GM23338 (cell line): Measurements from ENCODE around the gene PLPPR2. TPM values are rescaled to one million over a fixed set of nuclear protein-coding genes. Genes with fewer than 3 reads are reported as not detected.
"Not testable (repeated sequence)": the region's sequence is repeated elsewhere in the genome, so short reads cannot be mapped to it uniquely, and the experiment has no call there.

Experiments
- ATAC-seq: fragments of 200-7000 bp; cut with Tn5 transposase; 3 replicates; pipeline ENCODE4 v1.9.1; 2020
- DNase-seq: peaks from one replicate; pipeline ENCODE4 v3.0.0-alpha.2; 2015; ENCODE audit warnings: low spot score
- H2AFZ ChIP-seq: fragments of 200-600 bp; sonication (generic); 2 replicates; pipeline ENCODE4 v1.8.0; 2016; ENCODE audit warnings: antibody characterized with exemption, mild to moderate bottlenecking, moderate library complexity
- H3F3A ChIP-seq: fragments of 200-600 bp; sonication (generic); replicated peaks from 2 replicates; pipeline ENCODE4 v1.8.0; 2017; ENCODE audit warnings: antibody characterized with exemption, mixed run types, low read depth
- H3K27ac ChIP-seq: fragments of 200-600 bp; sonication (generic); 2 replicates; pipeline ENCODE4 v1.6.1; 2016; ENCODE audit warnings: low read depth
- H3K27me3 ChIP-seq: fragments of 200-600 bp; sonication (generic); 2 replicates; pipeline ENCODE4 v1.8.0; 2016; ENCODE audit warnings: mild to moderate bottlenecking, mixed run types, moderate library complexity; ENCODE audit not compliant: insufficient read depth
- H3K36me3 ChIP-seq: fragments of 200-600 bp; sonication (generic); 2 replicates; pipeline ENCODE4 v1.8.0; 2016; ENCODE audit warnings: mild to moderate bottlenecking; ENCODE audit not compliant: insufficient read depth
- H3K4me1 ChIP-seq: fragments of 200-600 bp; sonication (generic); 2 replicates; pipeline ENCODE4 v1.8.0; 2016; ENCODE audit warnings: mild to moderate bottlenecking, moderate library complexity; ENCODE audit not compliant: insufficient read depth
- H3K4me2 ChIP-seq: fragments of 200-600 bp; sonication (generic); 2 replicates; pipeline ENCODE4 v1.7.1; 2017; ENCODE audit warnings: mixed run types
- H3K4me3 ChIP-seq: fragments of 200-600 bp; sonication (generic); 2 replicates; pipeline ENCODE4 v1.6.1; 2016; ENCODE audit warnings: mixed run types
- H3K79me2 ChIP-seq: fragments of 200-600 bp; sonication (generic); replicated peaks from 2 replicates; pipeline ENCODE4 v1.8.0; 2017; ENCODE audit warnings: mild to moderate bottlenecking; ENCODE audit not compliant: insufficient read depth
- H3K9me2 ChIP-seq: fragments of 200-600 bp; sonication (generic); 2 replicates; pipeline ENCODE4 v1.8.0; 2017; ENCODE audit not compliant: insufficient read depth
- H4K20me1 ChIP-seq: fragments of 200-600 bp; sonication (generic); replicated peaks from 2 replicates; pipeline ENCODE4 v1.8.0; 2017; ENCODE audit warnings: mild to moderate bottlenecking; ENCODE audit not compliant: insufficient read depth
- H3K27ac Mint-ChIP-seq: 2 replicates; pipeline ENCODE4 v1.8.0; 2020; ENCODE audit warnings: inconsistent platforms, mild to moderate bottlenecking, moderate library complexity, mixed read lengths
- H3K27me3 Mint-ChIP-seq: 3 replicates; pipeline ENCODE4 v1.8.0; 2022; ENCODE audit warnings: low read depth, mild to moderate bottlenecking, moderate library complexity, mixed read lengths, inconsistent platforms; ENCODE audit not compliant: insufficient read depth, poor library complexity
- H3K36me3 Mint-ChIP-seq: 3 replicates; pipeline ENCODE4 v1.8.0; 2021; ENCODE audit warnings: low read depth, mild to moderate bottlenecking, inconsistent platforms, moderate library complexity, mixed read lengths
- H3K4me1 Mint-ChIP-seq: 3 replicates; pipeline ENCODE4 v1.8.0; 2020; ENCODE audit warnings: mild to moderate bottlenecking, inconsistent platforms, mixed read lengths
- H3K4me3 Mint-ChIP-seq: 3 replicates; pipeline ENCODE4 v1.8.0; 2021; ENCODE audit warnings: moderate library complexity, mild to moderate bottlenecking, inconsistent platforms, mixed read lengths
- H3K9me3 Mint-ChIP-seq: 3 replicates; pipeline ENCODE4 v1.8.0; 2020; ENCODE audit warnings: moderate library complexity, mild to moderate bottlenecking, inconsistent platforms, mixed read lengths
- POLR2AphosphoS5 ChIP-seq: IDR thresholded peaks from 2 replicates; pipeline ENCODE4 v1.6.1; 2016; ENCODE audit warnings: antibody characterized with exemption, low read depth
- ZNF331 ChIP-seq: fragments of 250-450 bp; sonication (Bioruptor Pico); IDR thresholded peaks from 2 replicates; pipeline ENCODE4 v1.5.0; 2020; ENCODE audit warnings: low read depth, mild to moderate bottlenecking, moderate library complexity
- polyA plus RNA-seq: library from polyadenylated mRNA; unstranded; fragments of >200 nt; fragmentation: Nextera tagmentation; extraction: Ambion mirVana; gene quantifications from 2 replicates; pipeline ENCODE4 v1.2.1, GENCODE V29; 2016
- total RNA-seq: library from RNA; depleted of rRNA; stranded (reverse); fragments of >200 nt; shearing (Covaris generic); gene quantifications from 2 replicates; pipeline ENCODE4 v1.2.3, GENCODE V29; 2014
- TF ChIP-seq, protein P1 (sequence below): IDR thresholded peaks from one replicate; pipeline ENCODE4 v1.6.1; 2018; ENCODE audit warnings: antibody characterized with exemption; ENCODE audit not compliant: unreplicated experiment
- TF ChIP-seq, protein P2 (sequence below), 2 experiments: fragments of 200-600 bp in 1 of 2; sonication (generic) in 1 of 2; conservative IDR thresholded peaks; 2 replicates each; pipeline versions ENCODE4 v1.5.1 to v1.6.1; 2016 to 2017; ENCODE audit warnings: antibody characterized with exemption in 2 of 2, low read depth in 2 of 2, mild to moderate bottlenecking in 2 of 2, moderate library complexity in 1 of 2

PLPPR2 gene
- total and polyA plus RNA-seq, 2 experiments from 2014 or later: 9.0 to 12.0 TPM

DNA sequence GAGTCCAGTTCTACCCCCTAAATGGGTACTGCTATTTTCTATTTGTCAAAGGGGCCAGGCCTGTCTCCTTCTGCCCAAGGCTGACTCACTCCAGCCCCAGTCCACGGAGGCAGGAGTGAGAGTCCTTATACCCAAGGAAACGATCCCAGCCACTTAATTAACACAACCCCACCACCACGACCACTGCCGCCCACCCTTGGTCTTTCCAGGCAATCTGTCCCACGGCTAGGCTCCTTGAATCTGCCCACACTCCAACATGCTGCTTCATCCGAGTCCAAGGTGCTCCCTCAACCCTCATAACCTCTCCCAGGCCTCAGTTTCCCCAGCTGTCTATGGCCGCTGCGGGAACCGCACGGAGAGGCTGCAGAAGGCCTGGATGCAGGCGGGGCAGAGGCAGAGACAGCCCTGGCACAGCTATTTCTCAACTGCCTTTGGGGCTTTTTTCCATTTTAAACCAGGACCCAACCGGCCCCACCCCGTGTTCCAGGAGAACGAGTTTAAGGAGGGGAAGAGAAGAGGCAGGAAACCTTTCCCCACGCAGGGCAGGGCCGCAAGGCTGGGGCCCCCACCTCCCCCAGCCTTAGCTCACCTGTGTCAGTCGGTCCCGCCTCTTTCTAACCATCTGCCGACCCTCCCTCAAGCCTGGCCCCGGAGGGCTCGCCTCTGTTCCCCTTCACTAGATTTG, 16.5 kb upstream of the PLPPR2 start (continued):
- TF ChIP-seq, protein P1, sequence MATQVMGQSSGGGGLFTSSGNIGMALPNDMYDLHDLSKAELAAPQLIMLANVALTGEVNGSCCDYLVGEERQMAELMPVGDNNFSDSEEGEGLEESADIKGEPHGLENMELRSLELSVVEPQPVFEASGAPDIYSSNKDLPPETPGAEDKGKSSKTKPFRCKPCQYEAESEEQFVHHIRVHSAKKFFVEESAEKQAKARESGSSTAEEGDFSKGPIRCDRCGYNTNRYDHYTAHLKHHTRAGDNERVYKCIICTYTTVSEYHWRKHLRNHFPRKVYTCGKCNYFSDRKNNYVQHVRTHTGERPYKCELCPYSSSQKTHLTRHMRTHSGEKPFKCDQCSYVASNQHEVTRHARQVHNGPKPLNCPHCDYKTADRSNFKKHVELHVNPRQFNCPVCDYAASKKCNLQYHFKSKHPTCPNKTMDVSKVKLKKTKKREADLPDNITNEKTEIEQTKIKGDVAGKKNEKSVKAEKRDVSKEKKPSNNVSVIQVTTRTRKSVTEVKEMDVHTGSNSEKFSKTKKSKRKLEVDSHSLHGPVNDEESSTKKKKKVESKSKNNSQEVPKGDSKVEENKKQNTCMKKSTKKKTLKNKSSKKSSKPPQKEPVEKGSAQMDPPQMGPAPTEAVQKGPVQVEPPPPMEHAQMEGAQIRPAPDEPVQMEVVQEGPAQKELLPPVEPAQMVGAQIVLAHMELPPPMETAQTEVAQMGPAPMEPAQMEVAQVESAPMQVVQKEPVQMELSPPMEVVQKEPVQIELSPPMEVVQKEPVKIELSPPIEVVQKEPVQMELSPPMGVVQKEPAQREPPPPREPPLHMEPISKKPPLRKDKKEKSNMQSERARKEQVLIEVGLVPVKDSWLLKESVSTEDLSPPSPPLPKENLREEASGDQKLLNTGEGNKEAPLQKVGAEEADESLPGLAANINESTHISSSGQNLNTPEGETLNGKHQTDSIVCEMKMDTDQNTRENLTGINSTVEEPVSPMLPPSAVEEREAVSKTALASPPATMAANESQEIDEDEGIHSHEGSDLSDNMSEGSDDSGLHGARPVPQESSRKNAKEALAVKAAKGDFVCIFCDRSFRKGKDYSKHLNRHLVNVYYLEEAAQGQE: no peak

DNA sequence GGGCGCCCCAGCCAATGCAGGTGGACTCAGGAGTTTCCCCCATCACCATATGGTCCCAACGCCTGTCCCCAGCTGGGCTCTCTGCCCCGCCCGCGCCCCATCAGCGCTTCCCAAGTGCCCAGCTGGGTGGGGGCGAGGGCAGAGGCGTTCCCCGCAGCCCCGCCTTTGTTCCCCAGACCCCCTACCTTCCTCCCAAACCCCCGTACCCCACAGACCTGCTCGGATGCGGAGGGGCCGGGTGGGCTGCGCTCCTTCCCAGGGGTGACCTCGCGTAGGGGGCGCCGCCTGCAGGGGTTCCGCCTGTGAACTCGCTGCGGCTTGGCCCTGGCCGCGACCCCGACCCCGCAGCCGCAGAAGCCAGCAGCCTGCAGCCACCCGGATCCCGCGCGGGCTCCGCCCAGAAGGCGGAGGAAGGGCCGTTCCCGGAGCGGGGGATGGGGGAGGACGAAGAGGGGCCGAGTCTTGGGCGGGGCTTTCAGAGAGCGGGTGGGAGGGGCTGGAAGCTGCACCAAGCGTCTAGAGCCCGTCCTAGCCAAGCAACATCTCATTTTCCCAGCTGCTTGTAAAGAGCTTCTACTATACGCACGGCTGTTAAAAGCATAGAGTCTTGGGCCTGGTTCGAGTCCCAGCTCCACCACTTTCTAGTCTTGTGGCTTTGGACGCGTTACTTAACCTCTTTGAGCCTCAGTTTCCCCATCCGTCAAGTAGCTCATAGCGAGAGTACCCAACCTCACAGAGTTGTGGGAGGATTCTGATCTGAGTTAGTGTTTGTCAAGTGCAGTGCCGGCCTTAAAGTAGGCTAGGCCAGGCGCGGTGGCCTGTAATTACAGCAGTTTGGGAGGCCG, 15.8 kb upstream of the PLPPR2 start, which contains the start of gene RAB3D:
RAB3D (minus strand) TSS at position 404 of the 845 bp plus-strand sequence. CDS start 2,258 bp downstream, outside the sequence.
- H2AFZ ChIP-seq: peak within 1 kb of the TSS; percentile 99
- H3K9me3 Mint-ChIP-seq: no peaks in the 10 kb centered on the region

DNA sequence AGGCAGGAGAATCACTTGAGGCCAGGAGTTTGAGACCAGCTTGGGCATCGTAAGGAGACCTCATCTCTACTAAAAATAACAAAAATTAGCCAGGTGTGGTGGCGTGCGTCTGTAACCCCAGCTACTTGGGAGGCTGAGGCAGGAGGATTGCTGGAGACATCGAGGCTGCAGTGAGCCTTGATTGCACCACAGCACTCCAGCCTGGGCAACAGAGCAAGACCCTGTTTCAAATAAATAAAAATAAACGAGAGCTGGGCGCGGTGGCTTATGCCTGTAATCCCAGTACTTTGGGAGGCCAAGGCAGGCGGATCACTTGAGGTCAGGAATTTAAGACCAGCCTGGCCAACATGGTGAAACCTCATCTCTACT, 15.1 kb upstream of the PLPPR2 start:
- Histone ChIP-seq H2AFZ (peak overlapping the region; percentile 99), H3K4me2 (peak overlapping the region; percentile 57; the same call in 1 of the 2 replicates), H3K27ac (peak overlapping the region; percentile 39; the same call in 1 of the 2 replicates), H3K4me3 (peak overlapping the region; percentile 87; the same call in 1 of the 2 replicates)
- not testable (repeated sequence) for H3K27me3 ChIP-seq, H3K9me2 ChIP-seq, ATAC-seq, H3K79me2 ChIP-seq, H3F3A ChIP-seq, H4K20me1 ChIP-seq, H3K27ac Mint-ChIP-seq, H3K4me1 Mint-ChIP-seq, DNase-seq, H3K4me1 ChIP-seq, H3K9me3 Mint-ChIP-seq, H3K36me3 ChIP-seq
- peak overlapping the region; percentile 86 for H3K4me3 Mint-ChIP-seq
- H3K36me3 Mint-ChIP-seq: peaks cover 25% of the 10 kb centered on the region
- H3K27me3 Mint-ChIP-seq: peaks cover 21% of the 10 kb centered on the region

More for the DNA sequence above, 15.8 kb upstream of the PLPPR2 start, which contains the start of gene RAB3D:
- no peak within 1 kb of the TSS for H3K27ac Mint-ChIP-seq
- peak within 1 kb of the TSS; percentile 86 for H3K4me3 Mint-ChIP-seq
- no peaks in the 10 kb centered on the region for H3K9me2 ChIP-seq
- 0 out of 2 replicates have a peak, but pooled peaks cover 3% of the 10 kb centered on the region for H3F3A ChIP-seq
- peaks cover 18% of the 10 kb centered on the region for H3K27me3 Mint-ChIP-seq
- H3K4me3 ChIP-seq: peak within 1 kb of the TSS; percentile 87
- H3K27me3 ChIP-seq: no peaks in the 10 kb centered on the region
- H3K27ac ChIP-seq: peak within 1 kb of the TSS; percentile 39; the same call in 1 of the 2 replicates
- ATAC-seq: peak; percentile 96
- no peaks in the 10 kb centered on the region for H3K36me3 ChIP-seq
- peak; percentile 86 for TF ChIP-seq POLR2AphosphoS5
- TF ChIP-seq, protein P1: no peak
- no peak for TF ChIP-seq ZNF331 (CRISPR knock-in tag)
- TF ChIP-seq, protein P2, sequence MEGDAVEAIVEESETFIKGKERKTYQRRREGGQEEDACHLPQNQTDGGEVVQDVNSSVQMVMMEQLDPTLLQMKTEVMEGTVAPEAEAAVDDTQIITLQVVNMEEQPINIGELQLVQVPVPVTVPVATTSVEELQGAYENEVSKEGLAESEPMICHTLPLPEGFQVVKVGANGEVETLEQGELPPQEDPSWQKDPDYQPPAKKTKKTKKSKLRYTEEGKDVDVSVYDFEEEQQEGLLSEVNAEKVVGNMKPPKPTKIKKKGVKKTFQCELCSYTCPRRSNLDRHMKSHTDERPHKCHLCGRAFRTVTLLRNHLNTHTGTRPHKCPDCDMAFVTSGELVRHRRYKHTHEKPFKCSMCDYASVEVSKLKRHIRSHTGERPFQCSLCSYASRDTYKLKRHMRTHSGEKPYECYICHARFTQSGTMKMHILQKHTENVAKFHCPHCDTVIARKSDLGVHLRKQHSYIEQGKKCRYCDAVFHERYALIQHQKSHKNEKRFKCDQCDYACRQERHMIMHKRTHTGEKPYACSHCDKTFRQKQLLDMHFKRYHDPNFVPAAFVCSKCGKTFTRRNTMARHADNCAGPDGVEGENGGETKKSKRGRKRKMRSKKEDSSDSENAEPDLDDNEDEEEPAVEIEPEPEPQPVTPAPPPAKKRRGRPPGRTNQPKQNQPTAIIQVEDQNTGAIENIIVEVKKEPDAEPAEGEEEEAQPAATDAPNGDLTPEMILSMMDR (conservative IDR thresholded peaks at IDR 0.05; ENCODE audit: low read depth in 2 of 2): 0 out of 4 replicates have a peak, but pooled peaks of 1 of the 2 experiments have one; percentile 9
- peak within 1 kb of the TSS; percentile 85 for H3K4me2 ChIP-seq
- peaks cover 3% of the 10 kb centered on the region; the same call in 1 of the 2 replicates for H3K4me1 ChIP-seq
- H3K79me2 ChIP-seq: no peaks in the 10 kb centered on the region
- H3K4me1 Mint-ChIP-seq: peaks cover 6% of the 10 kb centered on the region; the same call in 2 of the 3 replicates
- DNase-seq: peak; percentile 98
- no peaks in the 10 kb centered on the region; the same call in 1 of the 2 replicates for H4K20me1 ChIP-seq
- peaks cover 28% of the 10 kb centered on the region for H3K36me3 Mint-ChIP-seq
